A549 treated with Mapracorat at 1 μM for 4 hours (cell line): ENCODE measurements around the gene CSTF3. TPM values are rescaled to one million over a fixed set of nuclear protein-coding genes. Genes with fewer than 3 reads are reported as not detected.

Experiments
- total RNA-seq: library from RNA; stranded (reverse); fragments of 200-300 nt; extraction: Qiagen RNA extraction; gene quantifications from 5 replicates; pipeline ENCODE4 v1.2.3, GENCODE V29; 2022

CSTF3 gene
- total RNA-seq, result 24.9 to 29.0 TPM (median 25.8 TPM) in 5 replicates

GRCh38 chr11:33161120-33162005 lies at the start of gene CSTF3:
Gene CSTF3, minus strand, starts transcription at chr11:33161480. Its CDS starts 155 bp downstream, at chr11:33161325.

GRCh38 chr11:33039274-33040032 lies 121.8 kb downstream of the CSTF3 start, which contains the start of gene TCP11L1:
Gene TCP11L1, plus strand, starts transcription at chr11:33039572. Its CDS starts 4,202 bp downstream, at chr11:33043774.

Other genes starting within 250 kb of the CSTF3 start
- 6.7 to 8.7 TPM (median 7.3 TPM) in 5 replicates for gene DEPDC7, start 145.6 kb downstream of the CSTF3 start, total RNA-seq
- 17.0 to 25.3 TPM (median 23.3 TPM) in 5 replicates for gene TCP11L1, start 121.9 kb downstream of the CSTF3 start, total RNA-seq
- 12.0 to 20.3 TPM (median 16.0 TPM) in 5 replicates for gene HIPK3, start 95.9 kb upstream of the CSTF3 start, total RNA-seq
- 5.7 to 10.2 TPM (median 8.1 TPM) in 5 replicates for gene KIAA1549L, start 214.6 kb upstream of the CSTF3 start, total RNA-seq